K562 (cell line): ENCODE data around the gene RPS6KL1. TPM values are rescaled to one million over a fixed set of nuclear protein-coding genes. Genes with fewer than 3 reads are reported as not detected.

Experiments
- ATAC-seq: fragments of 200-7000 bp; cut with Tn5 transposase; 3 replicates; pipeline ENCODE4 v1.9.1; 2020; ENCODE audit warnings: moderate library complexity
- BruUV-seq: library from RNA; stranded (reverse); fragments of 400-500 nt; replicated peaks from 2 replicates; lab custom pipeline; 2021; lab: Mats Ljungman, UMichigan
- CTCF ChIA-PET: fragments of 300-600 bp; formaldehyde crosslinking; extraction: SDS; loops from one replicate; lab custom pipeline; 2021; ENCODE audit warnings: low intra/inter-chr PET ratio; lab: Yijun Ruan, JAX
- POLR2A ChIA-PET: fragments of 300-600, 350-650 bp; sonication (Branson Sonifier 250); formaldehyde crosslinking; extraction: SDS; loops from one replicate; lab custom pipeline; 2021; ENCODE audit warnings: antibody characterized with exemption, inconsistent platforms; lab: Yijun Ruan, JAX
- DNase-seq, 4 experiments: peaks; one replicate each; pipeline versions ENCODE4 v3.0.0 to v3.0.0-alpha.2; 2011 to 2018; ENCODE audit warnings: low spot score in 3 of 4, mixed read lengths in 3 of 4; ENCODE audit errors: extremely low read depth in 1 of 4
- FAIRE-seq: peaks from 2 replicates; lab custom pipeline; 2011; peaks lifted over from hg19 to GRCh38; lab: Jason Lieb, UNC
- H2AFZ ChIP-seq: 2 replicates; pipeline ENCODE4 v1.6.0; 2011; ENCODE audit warnings: low read depth, low read length, control low read depth, inconsistent platforms
- H3K27ac ChIP-seq: fragments of 200-600 bp; 3 replicates; pipeline ENCODE4 v1.8.0; 2011; ENCODE audit warnings: low read depth, mild to moderate bottlenecking, control low read depth, inconsistent platforms, low read length, moderate library complexity, mixed read lengths; ENCODE audit errors: extremely low read depth
- H3K27me3 ChIP-seq, 2 experiments: fragments of 300-600 bp in 1 of 2; 2 replicates in 1 of 2; 3 replicates in 1 of 2; pipeline versions ENCODE4 v1.6.0 to v1.8.0; 2011; ENCODE audit warnings: inconsistent platforms in 2 of 2, low read length in 2 of 2, mild to moderate bottlenecking in 1 of 2, mixed read lengths in 1 of 2, moderate library complexity in 1 of 2; ENCODE audit not compliant: control insufficient read depth in 2 of 2, insufficient read depth in 2 of 2
- H3K36me3 ChIP-seq: fragments of 300-600 bp; 3 replicates; pipeline ENCODE4 v1.8.0; 2011; ENCODE audit warnings: mild to moderate bottlenecking, low read length, inconsistent platforms; ENCODE audit not compliant: control insufficient read depth, insufficient read depth
- H3K4me1 ChIP-seq, 2 experiments: fragments of 200-600 bp in 1 of 2; replicated peaks in 1 of 2; 2 replicates in 1 of 2; 3 replicates in 1 of 2; pipeline versions ENCODE4 v1.5.1 to v1.8.0; 2011; ENCODE audit warnings: inconsistent platforms in 2 of 2, low read length in 2 of 2, mild to moderate bottlenecking in 1 of 2, mixed read lengths in 1 of 2, moderate library complexity in 1 of 2; ENCODE audit not compliant: control insufficient read depth in 2 of 2, insufficient read depth in 2 of 2
- H3K4me2 ChIP-seq: 2 replicates; pipeline ENCODE4 v1.6.1; 2011; ENCODE audit warnings: low read length, control low read depth, inconsistent platforms, mixed read lengths; ENCODE audit not compliant: insufficient read depth
- H3K4me3 ChIP-seq: fragments of 200-600 bp; sonication (generic), shearing (Covaris generic); 2 replicates; pipeline ENCODE4 v1.5.1; 2016; ENCODE audit warnings: control low read depth, inconsistent platforms
- H3K79me2 ChIP-seq: fragments of 200-600 bp; 3 replicates; pipeline ENCODE4 v1.8.0; 2011; ENCODE audit warnings: low read length, inconsistent platforms; ENCODE audit not compliant: control insufficient read depth, insufficient read depth
- H3K9ac ChIP-seq, 2 experiments: 2 replicates each; pipeline versions ENCODE4 v1.6.0 to v1.6.1; 2011; ENCODE audit warnings: low read depth in 2 of 2, low read length in 2 of 2, control low read depth in 1 of 2, inconsistent platforms in 1 of 2, mild to moderate bottlenecking in 1 of 2, mixed read lengths in 1 of 2; ENCODE audit not compliant: insufficient read depth in 1 of 2
- H3K9me1 ChIP-seq: one replicate; pipeline ENCODE4 v1.6.0; 2011; ENCODE audit warnings: inconsistent platforms, mild to moderate bottlenecking, low read length, moderate library complexity; ENCODE audit not compliant: control insufficient read depth, insufficient read depth
- H3K9me3 ChIP-seq: replicated peaks from 2 replicates; pipeline ENCODE4 v1.5.1; 2011; ENCODE audit warnings: low read depth, low read length, inconsistent platforms; ENCODE audit not compliant: control insufficient read depth, insufficient read depth
- H4K20me1 ChIP-seq: replicated peaks from 2 replicates; pipeline ENCODE4 v1.6.1; 2011; ENCODE audit warnings: low read length, inconsistent platforms, mixed read lengths; ENCODE audit not compliant: control insufficient read depth, insufficient read depth
- GABPB1 ChIP-seq: sonication (generic); formaldehyde crosslinking; IDR thresholded peaks from 2 replicates; pipeline ENCODE4 v1.8.0; 2022; ENCODE audit warnings: mild to moderate bottlenecking, missing genetic modification reagents
- MTA3 ChIP-seq: fragments of 450-650 bp; formaldehyde crosslinking; IDR thresholded peaks from 2 replicates; pipeline ENCODE4 v1.6.1; 2017; ENCODE audit warnings: mild to moderate bottlenecking, borderline replicate concordance
- NFE2L1 ChIP-seq: fragments of 450-650 bp; IDR thresholded peaks from 2 replicates; pipeline ENCODE4 v1.6.1; 2016; ENCODE audit warnings: missing genetic modification characterization, low read depth, mild to moderate bottlenecking, missing compliant biosample characterization, moderate library complexity, borderline replicate concordance
- NFIX ChIP-seq: fragments of 250-450 bp; sonication (Bioruptor Pico); IDR thresholded peaks from 2 replicates; pipeline ENCODE4 v1.4.0; 2020; ENCODE audit warnings: low read depth, mild to moderate bottlenecking, moderate library complexity
- POLR2A ChIP-seq: fragments of 450-650 bp; conservative IDR thresholded peaks from 2 replicates; pipeline ENCODE4 v1.6.1; 2016
- PRDM10 ChIP-seq: fragments of 450-650 bp; IDR thresholded peaks from 2 replicates; pipeline ENCODE4 v1.6.1; 2018; ENCODE audit not compliant: partially characterized antibody
- PURB ChIP-seq: sonication (generic); formaldehyde crosslinking; IDR thresholded peaks from 2 replicates; pipeline ENCODE4 v1.9.0; 2021; ENCODE audit warnings: low read depth, mild to moderate bottlenecking, missing genetic modification reagents
- SMARCC2 ChIP-seq: fragments of 450-650 bp; IDR thresholded peaks from 2 replicates; pipeline ENCODE4 v1.6.1; 2017; ENCODE audit warnings: antibody characterized with exemption, moderate library complexity, mild to moderate bottlenecking, low read depth
- TSHZ1 ChIP-seq: fragments of 250-450 bp; sonication (Bioruptor Pico); IDR thresholded peaks from 2 replicates; pipeline ENCODE4 v1.4.0; 2020; ENCODE audit warnings: mild to moderate bottlenecking, moderate library complexity
- ZBTB1 ChIP-seq: sonication (generic); formaldehyde crosslinking; IDR thresholded peaks from 2 replicates; pipeline ENCODE4 v1.8.1; 2023; ENCODE audit warnings: missing genetic modification reagents, low read depth, mild to moderate bottlenecking, borderline replicate concordance
- ZNF175 ChIP-seq: fragments of 200-800 bp; sonication (Bioruptor generic); IDR thresholded peaks from 2 replicates; pipeline ENCODE4 v1.6.1; 2016; ENCODE audit warnings: low read depth, mild to moderate bottlenecking, missing genetic modification characterization, missing compliant biosample characterization
- ZNF239 ChIP-seq: fragments of 250-450 bp; sonication (Bioruptor Pico); IDR thresholded peaks from 2 replicates; pipeline ENCODE4 v1.4.0; 2020; ENCODE audit warnings: mild to moderate bottlenecking
- WGBS: fragments of 100-300 bp; shearing (Covaris generic); methylation state at CpG from one replicate; pipeline ENCODE4 v1.1.6; 2016; ENCODE audit warnings: low coverage, mixed read lengths; ENCODE audit not compliant: insufficient coverage; ENCODE audit errors: missing lambda C conversion rate; 5-methylcytosine and 5-hydroxymethylcytosine counted together
- in situ Hi-C: fragments of 300-500 bp; cut with MboI; formaldehyde crosslinking; loops from 4 replicates; pipeline ENCODE4 v1.15.0; 2018; ENCODE audit warnings: inconsistent platforms, mixed read lengths
- intact Hi-C: fragments of 100-400 bp; cut with micrococcal nuclease; formaldehyde crosslinking; loops from 2 replicates; pipeline ENCODE4 v1.14.2; 2022
- polyA plus RNA-seq, 8 experiments: library from polyadenylated mRNA; depleted of rRNA in 4 of 8; stranded (reverse) in 5 of 8; unstranded in 3 of 8; fragments of >200 nt; fragmentation: Nextera tagmentation in 2 of 8; fragmentation: Illumina TruSeq in 1 of 8; extraction: Ambion mirVana in 2 of 8; extraction: Trizol in 1 of 8; gene quantifications; 2 replicates each; pipeline versions ENCODE4 v1.2.1 to v1.2.3, GENCODE V29; 2011 to 2014; ENCODE audit warnings: inconsistent platforms in 1 of 8, missing spikeins in 1 of 8
- total RNA-seq, 7 experiments: library from RNA; depleted of rRNA in 6 of 7; stranded (reverse); fragments of >200 nt in 6 of 7; fragmentation: Illumina TruSeq in 2 of 7; extraction: Trizol in 2 of 7; gene quantifications; 2 replicates each; pipeline versions ENCODE4 v1.2.1 to v1.2.3, GENCODE V29; 2011 to 2021; ENCODE audit warnings: low replicate concordance in 1 of 7
- TF ChIP-seq, protein P1 (sequence below): IDR thresholded peaks from 2 replicates; pipeline ENCODE4 v1.6.1; 2014; ENCODE audit warnings: antibody characterized with exemption

RPS6KL1 gene
- total and polyA plus RNA-seq, 9 of the 15 experiments (the other 6 are each of a cell fraction or from before 2014, with no cell fraction given), result 0.91 to 15.5 (median 8.1) TPM

GRCh38 chr14:74881431-74882102 is 41.5 kb downstream of the RPS6KL1 start, which contains the start of gene DLST:
Gene DLST (plus strand): TSS chr14:74881916. CDS start chr14:74881954, 38 bp downstream.
- Histone ChIP-seq H3K27me3 (no peaks in the 10 kb centered on the region), H3K27ac (peak within 1 kb of the TSS; percentile 86), H3K9ac (peak within 1 kb of the TSS; percentile 86 to 97), H3K79me2 (peaks cover 49% of the 10 kb centered on the region), H3K4me1 (peaks cover 12 to 16% of the 10 kb centered on the region in 2 experiments; a peak in 4 of 5 replicates), H2AFZ (peak within 1 kb of the TSS; percentile 97), H3K9me3 (no peaks in the 10 kb centered on the region), H3K36me3 (peaks cover 30% of the 10 kb centered on the region; the same call in 2 of the 3 replicates), H4K20me1 (peaks cover 42% of the 10 kb centered on the region), H3K4me3 (peak within 1 kb of the TSS; percentile 95), H3K9me1 (peaks cover 2% of the 10 kb centered on the region), H3K4me2 (peak within 1 kb of the TSS; percentile 95)
- WGBS, result under 1% methylated on average over 29 of the region's 53 CpGs
- ATAC-seq (peak; percentile 94), DNase-seq (peak; percentile 89 to 94 (median 92)), FAIRE-seq (no peak)
- intact Hi-C loops, result no loop called here
- ChIA-PET CTCF (no interaction called here), POLR2A (interaction anchor here (0.7 to 1.0 kb wide), 5 partner anchors 10 to 207 kb away, joined by 3 to 5 read pairs (median 4); no protein-coding TSS in a partner anchor)
- in situ Hi-C loops, result no loop called here
- no TSS peak for BruUV-seq
- TF ChIP-seq ZNF175 (CRISPR knock-in tag) (no peak), NFIX (CRISPR knock-in tag) (no peak), SMARCC2 (no peak), PRDM10 (peak; percentile 99), POLR2A (peak; percentile 82), PURB (CRISPR knock-in tag) (no peak), TSHZ1 (CRISPR knock-in tag) (no peak), NFE2L1 (tag) (no peak), GABPB1 (CRISPR knock-in tag) (peak; percentile 98), MTA3 (0 out of 2 replicates have a peak, but pooled peaks have one; percentile 53), ZBTB1 (0 out of 2 replicates have a peak, but pooled peaks have one; percentile 60), ZNF239 (no peak)
- TF ChIP-seq, protein P1, sequence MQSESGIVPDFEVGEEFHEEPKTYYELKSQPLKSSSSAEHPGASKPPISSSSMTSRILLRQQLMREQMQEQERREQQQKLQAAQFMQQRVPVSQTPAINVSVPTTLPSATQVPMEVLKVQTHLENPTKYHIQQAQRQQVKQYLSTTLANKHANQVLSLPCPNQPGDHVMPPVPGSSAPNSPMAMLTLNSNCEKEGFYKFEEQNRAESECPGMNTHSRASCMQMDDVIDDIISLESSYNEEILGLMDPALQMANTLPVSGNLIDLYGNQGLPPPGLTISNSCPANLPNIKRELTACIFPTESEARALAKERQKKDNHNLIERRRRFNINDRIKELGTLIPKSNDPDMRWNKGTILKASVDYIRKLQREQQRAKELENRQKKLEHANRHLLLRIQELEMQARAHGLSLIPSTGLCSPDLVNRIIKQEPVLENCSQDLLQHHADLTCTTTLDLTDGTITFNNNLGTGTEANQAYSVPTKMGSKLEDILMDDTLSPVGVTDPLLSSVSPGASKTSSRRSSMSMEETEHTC, result no peak
